GM12878 (cell line): ENCODE data around the gene RSPO4. TPM values are rescaled to one million over a fixed set of nuclear protein-coding genes. Genes with fewer than 3 reads are reported as not detected.

ENCODE experiments used
- ATAC-seq: fragments of 200-7000 bp; cut with Tn5 transposase; 3 replicates; pipeline ENCODE4 v1.9.1; 2020; ENCODE audit warnings: mild to moderate bottlenecking, moderate library complexity
- BruUV-seq: library from RNA; stranded (reverse); fragments of 400-500 nt; replicated peaks from 2 replicates; lab custom pipeline; 2021; lab: Mats Ljungman, UMichigan
- CTCF ChIA-PET: fragments of 300-600 bp; sonication (Branson Sonifier 250); formaldehyde crosslinking; extraction: SDS; loops from one replicate; lab custom pipeline; 2021; ENCODE audit warnings: inconsistent platforms; lab: Yijun Ruan, JAX
- POLR2A ChIA-PET: fragments of 350-600 bp; formaldehyde crosslinking; extraction: SDS; loops from one replicate; lab custom pipeline; 2021; ENCODE audit warnings: inconsistent platforms; lab: Charles Lee
- RAD21 ChIA-PET: fragments of 300-600 bp; sonication (Branson Sonifier 250); formaldehyde crosslinking; loops from one replicate; lab custom pipeline; 2023; ENCODE audit warnings: antibody characterized with exemption; ENCODE audit not compliant: unreplicated experiment; lab: Charles Lee
- SMC1A ChIA-PET: fragments of 300-600 bp; sonication (Branson Sonifier 250); formaldehyde crosslinking; loops from one replicate; lab custom pipeline; 2023; ENCODE audit not compliant: unreplicated experiment, uncharacterized antibody; lab: Charles Lee
- DNase-seq: peaks from one replicate; pipeline ENCODE4 v3.0.0-alpha.2; 2011; ENCODE audit warnings: low read depth, low spot score
- FAIRE-seq: peaks from 3 replicates; lab custom pipeline; 2011; peaks lifted over from hg19 to GRCh38; lab: Jason Lieb, UNC
- H2AFZ ChIP-seq: 2 replicates; pipeline ENCODE4 v1.6.0; 2011; ENCODE audit warnings: low read depth, low read length, control low read depth; ENCODE audit not compliant: control insufficient read depth
- H3K27ac ChIP-seq: 2 replicates; pipeline ENCODE4 v1.5.1; 2011; ENCODE audit warnings: control low read depth; ENCODE audit not compliant: control insufficient read depth, insufficient read depth
- H3K27me3 ChIP-seq, 2 experiments: replicated peaks in 1 of 2; 2 replicates each; pipeline versions ENCODE4 v1.6.0 to v1.6.1; 2011; ENCODE audit warnings: low read length in 1 of 2; ENCODE audit not compliant: control insufficient read depth in 2 of 2, insufficient read depth in 2 of 2
- H3K36me3 ChIP-seq, 2 experiments: 2 replicates each; pipeline ENCODE4 v1.5.1; 2011; ENCODE audit warnings: low read length in 1 of 2; ENCODE audit not compliant: control insufficient read depth in 2 of 2, insufficient read depth in 2 of 2
- H3K4me1 ChIP-seq: 2 replicates; pipeline ENCODE4 v1.6.1; 2011; ENCODE audit warnings: mild to moderate bottlenecking, low read length, moderate library complexity, mixed read lengths; ENCODE audit not compliant: control insufficient read depth, insufficient read depth
- H3K4me2 ChIP-seq: 2 replicates; pipeline ENCODE4 v1.6.0; 2011; ENCODE audit warnings: control low read depth; ENCODE audit not compliant: control insufficient read depth, insufficient read depth
- H3K4me3 ChIP-seq: fragments of 200-600 bp; sonication (generic); 2 replicates; pipeline ENCODE4 v1.5.1; 2016
- H3K79me2 ChIP-seq: 2 replicates; pipeline ENCODE4 v1.6.0; 2011; ENCODE audit warnings: low read length; ENCODE audit not compliant: control insufficient read depth, insufficient read depth
- H3K9ac ChIP-seq: 2 replicates; pipeline ENCODE4 v1.8.0; 2011; ENCODE audit warnings: low read length, control low read depth, mixed read lengths; ENCODE audit not compliant: control insufficient read depth, insufficient read depth
- H3K9me3 ChIP-seq: replicated peaks from 3 replicates; pipeline ENCODE4 v1.5.1; 2011; ENCODE audit warnings: mild to moderate bottlenecking, low read length; ENCODE audit not compliant: control insufficient read depth, insufficient read depth
- H4K20me1 ChIP-seq: 2 replicates; pipeline ENCODE4 v1.6.0; 2011; ENCODE audit not compliant: control insufficient read depth, insufficient read depth
- ATF3 ChIP-seq: IDR thresholded peaks from 2 replicates; pipeline ENCODE4 v1.6.1; 2011; ENCODE audit warnings: low read depth, mild to moderate bottlenecking, low read length, moderate library complexity, borderline replicate concordance; ENCODE audit errors: extremely low read depth
- CHD2 ChIP-seq: IDR thresholded peaks from 2 replicates; pipeline ENCODE4 v1.6.1; 2011; ENCODE audit warnings: low read depth, low read length, improper control_type of control experiment, borderline replicate concordance
- ELK1 ChIP-seq: IDR thresholded peaks from 2 replicates; pipeline ENCODE4 v1.6.1; 2012; ENCODE audit warnings: low read depth, low read length, improper control_type of control experiment
- ESRRA ChIP-seq: IDR thresholded peaks from 2 replicates; pipeline ENCODE4 v1.6.1; 2012; ENCODE audit warnings: mild to moderate bottlenecking, low read length, improper control_type of control experiment
- HDAC6 ChIP-seq: fragments of 200-600 bp; sonication (generic); IDR thresholded peaks from one replicate; pipeline ENCODE4 v1.8.0; 2017; ENCODE audit warnings: antibody characterized with exemption; ENCODE audit not compliant: unreplicated experiment
- IRF3 ChIP-seq: fragments of 450-650 bp; IDR thresholded peaks from 2 replicates; pipeline ENCODE4 v1.6.1; 2014; ENCODE audit warnings: mild to moderate bottlenecking
- KLF5 ChIP-seq: fragments of 450-650 bp; IDR thresholded peaks from 2 replicates; pipeline ENCODE4 v1.6.1; 2014; ENCODE audit warnings: mild to moderate bottlenecking; ENCODE audit not compliant: partially characterized antibody
- MLLT1 ChIP-seq: fragments of 450-650 bp; IDR thresholded peaks from 2 replicates; pipeline ENCODE4 v1.6.1; 2016; ENCODE audit warnings: mild to moderate bottlenecking
- NR2F1 ChIP-seq: fragments of 450-650 bp; conservative IDR thresholded peaks from 2 replicates; pipeline ENCODE4 v1.6.1; 2017; ENCODE audit warnings: mild to moderate bottlenecking
- PAX8 ChIP-seq: fragments of 450-650 bp; IDR thresholded peaks from 2 replicates; pipeline ENCODE4 v1.6.1; 2017; ENCODE audit warnings: mild to moderate bottlenecking, moderate library complexity
- PML ChIP-seq: IDR thresholded peaks from 2 replicates; pipeline ENCODE4 v1.6.1; 2012; ENCODE audit warnings: low read length, inconsistent platforms
- SPI1 ChIP-seq: IDR thresholded peaks from 2 replicates; pipeline ENCODE4 v1.6.1; 2011; ENCODE audit warnings: low read depth, mild to moderate bottlenecking, low read length, moderate library complexity, borderline replicate concordance; ENCODE audit not compliant: insufficient read depth
- TAF1 ChIP-seq: IDR thresholded peaks from 2 replicates; pipeline ENCODE4 v1.6.1; 2011; ENCODE audit warnings: mild to moderate bottlenecking, low read depth, low read length, borderline replicate concordance
- TBL1XR1 ChIP-seq: IDR thresholded peaks from 2 replicates; pipeline ENCODE4 v1.6.1; 2012; ENCODE audit warnings: low read depth, low read length, improper control_type of control experiment
- USF2 ChIP-seq: IDR thresholded peaks from 2 replicates; pipeline ENCODE4 v1.6.1; 2011; ENCODE audit warnings: low read depth, low read length, improper control_type of control experiment, borderline replicate concordance
- ZBTB4 ChIP-seq: fragments of 450-650 bp; formaldehyde crosslinking; IDR thresholded peaks from 2 replicates; pipeline ENCODE4 v1.4.0; 2022; ENCODE audit warnings: mild to moderate bottlenecking, moderate library complexity
- ZNF217 ChIP-seq: fragments of 450-650 bp; IDR thresholded peaks from 2 replicates; pipeline ENCODE4 v1.6.1; 2017; ENCODE audit warnings: antibody characterized with exemption, mild to moderate bottlenecking
- WGBS: methylation state at CpG from one replicate; pipeline ENCODE4 v1.1.6; 2016; ENCODE audit warnings: low lambda C conversion rate; ENCODE audit not compliant: insufficient replicate concordance, insufficient coverage; ENCODE audit errors: missing lambda C conversion rate; 5-methylcytosine and 5-hydroxymethylcytosine counted together
- in situ Hi-C: fragments of 300-500 bp; cut with MboI; formaldehyde crosslinking; loops from 9 replicates; pipeline ENCODE4 v1.14.3; 2018; ENCODE audit warnings: mixed read lengths
- intact Hi-C: fragments of 100-400 bp; cut with micrococcal nuclease; formaldehyde crosslinking; loops from one replicate; pipeline ENCODE4 v1.14.2; 2022; ENCODE audit not compliant: unreplicated experiment
- polyA plus RNA-seq, 11 experiments: library from polyadenylated mRNA; depleted of rRNA in 4 of 11; unstranded in 6 of 11; stranded (reverse) in 5 of 11; fragments of >200 nt; fragmentation: Nextera tagmentation in 4 of 11; fragmentation: Illumina TruSeq in 1 of 11; extraction: Ambion mirVana in 4 of 11; extraction: Trizol in 1 of 11; gene quantifications; 1 replicate in 1 of 11; 2 replicates in 10 of 11; pipeline versions ENCODE4 v1.2.1 to v1.2.3, GENCODE V29; 2011 to 2016; ENCODE audit warnings: inconsistent platforms in 2 of 11, missing spikeins in 2 of 11, low read depth in 1 of 11
- total RNA-seq, 4 experiments: library from RNA; depleted of rRNA in 3 of 4; stranded (reverse); fragments of >200 nt in 3 of 4; fragmentation: Illumina TruSeq in 1 of 4; extraction: Trizol in 1 of 4; gene quantifications; 2 replicates each; pipeline versions ENCODE4 v1.2.1 to v1.2.3, GENCODE V29; 2013 to 2021

RSPO4 gene
- total and polyA plus RNA-seq, 10 of the 15 experiments (the other 5 are each of a cell fraction or from before 2014, with no cell fraction given): 0.06 TPM; not detected in 9

- BruUV-seq: no TSS peak
- Histone ChIP-seq H3K4me2 (no peak overlapping the region), H3K27ac (no peak overlapping the region), H2AFZ (no peak overlapping the region), H3K4me1 (no peaks in the 10 kb centered on the region), H3K9ac (no peak overlapping the region), H3K4me3 (no peak overlapping the region), H3K9me3 (no peaks in the 10 kb centered on the region), H3K27me3 (peaks cover 5 to 13% of the 10 kb centered on the region in 2 experiments; a peak in 3 of 4 replicates), H3K79me2 (no peaks in the 10 kb centered on the region), H3K36me3 (no peaks in the 10 kb centered on the region), H4K20me1 (no peaks in the 10 kb centered on the region)
- POLR2A ChIA-PET: no interaction called here
- intact Hi-C loops: no loop called here
- in situ Hi-C loops: no loop called here
- 41% methylated on average over 8 of the region's 8 CpGs for WGBS
- SMC1A ChIA-PET: no interaction called here
- CTCF ChIA-PET: interaction anchor here (0.7 kb wide), 1 partner anchor 378 kb away, joined by 3 read pairs; no protein-coding TSS in a partner anchor
- DNase-seq: no peak
- RAD21 ChIA-PET: no interaction called here
- no peak for FAIRE-seq
- no peak for ATAC-seq
- TF ChIP-seq PAX8 (no peak), MLLT1 (no peak), KLF5 (no peak), TAF1 (no peak), ATF3 (no peak), NR2F1 (no peak), IRF3 (no peak), TBL1XR1 (no peak), SPI1 (no peak), HDAC6 (no peak), ESRRA (no peak), ZNF217 (no peak), ELK1 (no peak), CHD2 (no peak), ZBTB4 (no peak), PML (no peak), USF2 (no peak)
Measured at GRCh38 chr20:997016-997415, 5.1 kb downstream of the RSPO4 start.
